CD4-positive, CD25-positive, alpha-beta regulatory T cell (primary cell): ENCODE measurements around the gene FAM111A. TPM values are rescaled to one million over a fixed set of nuclear protein-coding genes. Genes with fewer than 3 reads are reported as not detected.

Experiments
- ATAC-seq, 2 donors: fragments of 150-1000 bp; cut with Tn5 transposase; one replicate each; pipeline ENCODE4 v1.10.0; 2021; ENCODE audit warnings: low read depth in 2 of 2, moderate number of reproducible peaks in 2 of 2, moderate library complexity in 1 of 2
- DNase-seq, 3 donors: peaks; one replicate each; pipeline versions ENCODE4 v3.0.0 to v3.0.0-alpha.2; 2012 to 2022; ENCODE audit warnings: mixed read lengths in 1 of 3
- H3K27ac ChIP-seq: one replicate; pipeline ENCODE4 v1.7.0; 2013; ENCODE audit warnings: mild to moderate bottlenecking, low read length; ENCODE audit not compliant: insufficient read depth, poor library complexity, severe bottlenecking
- H3K27me3 ChIP-seq: one replicate; pipeline ENCODE4 v1.7.0; 2013; ENCODE audit warnings: low read length; ENCODE audit not compliant: control insufficient read depth, insufficient read depth
- H3K36me3 ChIP-seq: one replicate; pipeline ENCODE4 v1.7.0; 2013; ENCODE audit warnings: mild to moderate bottlenecking, low read length, moderate library complexity; ENCODE audit not compliant: control insufficient read depth, insufficient read depth
- H3K4me1 ChIP-seq: 2 replicates; pipeline ENCODE4 v1.7.0; 2013; ENCODE audit warnings: mild to moderate bottlenecking, low read length; ENCODE audit not compliant: insufficient read depth, control insufficient read depth, poor library complexity, severe bottlenecking
- H3K4me3 ChIP-seq: one replicate; pipeline ENCODE4 v1.7.0; 2013; ENCODE audit warnings: low read depth, mild to moderate bottlenecking, low read length, moderate library complexity
- H3K9me3 ChIP-seq, 2 experiments: 1 replicate in 1 of 2; 2 replicates in 1 of 2; pipeline ENCODE4 v1.7.0; 2013; ENCODE audit warnings: low read length in 2 of 2, mild to moderate bottlenecking in 1 of 2, moderate library complexity in 1 of 2; ENCODE audit not compliant: control insufficient read depth in 2 of 2
- H3K27ac Mint-ChIP-seq, 3 donors: one replicate each; pipeline ENCODE4 v1.8.0; 2020 to 2022; ENCODE audit warnings: mild to moderate bottlenecking in 3 of 3, mixed read lengths in 3 of 3, moderate library complexity in 2 of 3
- H3K27me3 Mint-ChIP-seq: one replicate; pipeline ENCODE4 v1.8.0; 2022; ENCODE audit warnings: mild to moderate bottlenecking, mixed read lengths
- H3K36me3 Mint-ChIP-seq: one replicate; pipeline ENCODE4 v1.8.0; 2020; ENCODE audit warnings: mixed read lengths
- H3K4me1 Mint-ChIP-seq, 4 donors: one replicate each; pipeline ENCODE4 v1.8.0; 2020 to 2022; ENCODE audit warnings: mixed read lengths in 4 of 4, mild to moderate bottlenecking in 1 of 4
- H3K4me3 Mint-ChIP-seq, 4 donors: one replicate each; pipeline ENCODE4 v1.8.0; 2020 to 2022; ENCODE audit warnings: mild to moderate bottlenecking in 4 of 4, mixed read lengths in 4 of 4, moderate library complexity in 3 of 4
- H3K9me3 Mint-ChIP-seq, 7 donors: one replicate each; pipeline ENCODE4 v1.8.0; 2020 to 2022; ENCODE audit warnings: mixed read lengths in 7 of 7, mild to moderate bottlenecking in 3 of 7, moderate library complexity in 2 of 7
- polyA plus RNA-seq, 4 donors: library from polyadenylated mRNA; unstranded; fragments of 300-500 nt; fragmentation: Illumina TruSeq; gene quantifications; one replicate each; pipeline ENCODE4 v1.2.3, GENCODE V29; 2021
- total RNA-seq: library from RNA; stranded (reverse); gene quantifications from one replicate; pipeline ENCODE4 v1.2.3, GENCODE V29; 2022

Gene FAM111A
- total and polyA plus RNA-seq, 5 donors from 2014 or later = 28.6 to 73.4 (median 33.4) TPM

DNA sequence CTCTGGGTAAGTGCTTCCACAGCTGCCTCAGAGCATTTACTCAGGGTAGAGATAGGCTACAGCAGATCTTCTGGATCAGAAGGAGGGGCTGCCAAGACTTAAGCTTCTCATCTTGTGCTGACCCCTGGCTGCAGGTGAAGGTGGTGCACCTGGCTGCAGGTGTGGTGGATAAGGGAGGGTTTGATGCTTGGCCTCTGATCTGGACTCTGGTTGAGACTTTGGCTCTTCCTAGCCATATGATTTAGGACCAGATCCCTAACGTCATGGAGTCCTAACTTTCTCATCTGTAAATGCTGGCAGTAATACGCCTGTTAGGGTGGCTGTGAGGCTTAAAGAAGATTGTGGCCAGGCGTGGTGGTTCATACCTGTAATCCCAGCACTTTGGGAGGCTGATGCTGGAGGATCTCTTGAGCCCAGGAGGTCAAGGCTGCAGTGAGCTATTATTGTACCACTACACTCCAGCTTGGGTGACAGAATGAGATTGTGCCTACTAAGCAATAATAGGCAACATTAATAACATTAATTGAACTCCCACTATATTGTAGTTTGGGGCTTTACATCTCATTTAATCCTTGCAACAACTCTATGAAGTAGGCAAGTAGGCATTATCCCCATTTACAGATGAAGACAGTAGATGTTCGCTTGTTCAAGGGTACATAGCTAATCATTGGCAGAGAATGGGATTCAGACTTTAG is 39.9 kb downstream of the FAM111A start:
- no peaks in the 10 kb centered on the region for H3K36me3 Mint-ChIP-seq
- peaks cover 0 to 5% (median 0%) of the 10 kb centered on the region in 7 donors for H3K9me3 Mint-ChIP-seq
- H3K4me1 ChIP-seq = no peaks in the 10 kb centered on the region
- peak in 1 of 3 donors; percentile 18 for DNase-seq
- no peak overlapping the region for H3K4me3 ChIP-seq
- H3K4me1 Mint-ChIP-seq = no peaks in the 10 kb centered on the region
- H3K9me3 ChIP-seq = peaks cover 0 to 2% of the 10 kb centered on the region in 2 experiments
- H3K4me3 Mint-ChIP-seq = no peak overlapping the region
- H3K27ac Mint-ChIP-seq = no peak overlapping the region
- H3K36me3 ChIP-seq = no peaks in the 10 kb centered on the region
- H3K27me3 ChIP-seq = peaks cover 3% of the 10 kb centered on the region
- H3K27ac ChIP-seq = no peak overlapping the region
- no peak for ATAC-seq
- peaks cover 15% of the 10 kb centered on the region for H3K27me3 Mint-ChIP-seq

DNA sequence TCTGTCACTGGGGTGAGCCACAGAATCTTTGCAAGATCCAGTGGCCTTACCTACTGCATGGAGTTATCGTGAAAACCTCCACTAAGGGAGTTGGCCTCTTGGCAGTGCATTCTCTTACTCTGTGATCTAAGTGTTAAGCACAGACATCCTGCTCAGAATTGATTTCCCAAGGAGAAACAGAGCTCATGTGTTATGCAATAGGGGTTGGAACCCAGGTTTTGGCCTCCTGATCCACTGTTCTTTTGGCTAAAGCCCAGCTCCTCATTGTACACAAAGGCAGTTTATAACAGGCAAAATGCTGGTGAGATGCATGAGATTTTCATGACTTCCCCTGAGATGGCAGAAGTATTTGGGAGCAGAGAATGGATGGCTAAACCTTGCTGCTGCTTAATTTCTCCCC is 41.1 kb downstream of the FAM111A start:
- Mint-ChIP-seq H3K4me1 (no peaks in the 10 kb centered on the region), H3K9me3 (peaks cover 0 to 5% (median 0%) of the 10 kb centered on the region in 7 donors), H3K36me3 (no peaks in the 10 kb centered on the region), H3K27me3 (peaks cover 12% of the 10 kb centered on the region), H3K27ac (no peak overlapping the region), H3K4me3 (no peak overlapping the region)
- Histone ChIP-seq H3K36me3 (no peaks in the 10 kb centered on the region), H3K27ac (no peak overlapping the region), H3K4me3 (no peak overlapping the region), H3K27me3 (peaks cover 3% of the 10 kb centered on the region), H3K4me1 (no peaks in the 10 kb centered on the region), H3K9me3 (peaks cover 0 to 2% of the 10 kb centered on the region in 2 experiments)
- ATAC-seq (no peak), DNase-seq (no peak)

DNA sequence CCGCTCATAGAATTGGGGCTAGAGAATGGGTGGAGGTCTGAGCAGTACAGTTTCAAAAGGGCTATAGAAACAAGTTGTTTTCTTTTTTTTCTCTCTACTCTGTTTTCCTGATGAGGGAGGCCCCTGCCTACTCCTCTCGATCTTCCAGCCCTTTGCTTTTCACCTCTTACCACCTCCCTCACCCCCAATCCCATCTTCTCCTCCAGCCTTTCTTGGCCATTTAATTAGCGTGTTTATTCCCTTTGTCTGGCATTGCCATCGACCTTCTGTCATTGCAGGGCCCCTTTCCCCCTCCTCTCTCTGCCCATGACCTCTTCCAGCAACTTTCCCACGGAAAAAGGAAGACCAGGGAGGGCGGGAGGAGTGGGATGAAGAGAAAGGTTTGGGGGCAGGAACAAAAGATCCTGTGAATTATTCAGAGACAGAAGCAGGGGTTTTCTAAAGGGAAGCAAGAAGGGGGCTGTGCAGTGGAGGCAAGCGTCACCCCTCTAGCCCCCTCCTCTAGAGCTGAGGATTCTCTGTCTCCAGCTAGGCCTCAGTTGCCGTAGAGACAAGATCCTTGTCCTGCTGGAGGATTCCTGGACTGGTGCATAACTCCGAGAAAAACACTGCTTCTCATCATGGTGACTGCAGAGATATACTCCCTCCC is 42.2 kb downstream of the FAM111A start:
- H3K27ac ChIP-seq = no peak overlapping the region
- peaks cover 0 to 2% (median 0%) of the 10 kb centered on the region in 7 donors for H3K9me3 Mint-ChIP-seq
- no peaks in the 10 kb centered on the region for H3K36me3 ChIP-seq
- DNase-seq (no peak), ATAC-seq (no peak)
- H3K4me3 Mint-ChIP-seq = no peak overlapping the region
- no peaks in the 10 kb centered on the region for H3K9me3 ChIP-seq
- no peak overlapping the region for H3K4me3 ChIP-seq
- peaks cover 3% of the 10 kb centered on the region for H3K27me3 ChIP-seq
- H3K36me3 Mint-ChIP-seq = no peaks in the 10 kb centered on the region
- H3K4me1 ChIP-seq = no peaks in the 10 kb centered on the region
- no peaks in the 10 kb centered on the region for H3K4me1 Mint-ChIP-seq
- peaks cover 12% of the 10 kb centered on the region for H3K27me3 Mint-ChIP-seq
- H3K27ac Mint-ChIP-seq = no peak overlapping the region

DNA sequence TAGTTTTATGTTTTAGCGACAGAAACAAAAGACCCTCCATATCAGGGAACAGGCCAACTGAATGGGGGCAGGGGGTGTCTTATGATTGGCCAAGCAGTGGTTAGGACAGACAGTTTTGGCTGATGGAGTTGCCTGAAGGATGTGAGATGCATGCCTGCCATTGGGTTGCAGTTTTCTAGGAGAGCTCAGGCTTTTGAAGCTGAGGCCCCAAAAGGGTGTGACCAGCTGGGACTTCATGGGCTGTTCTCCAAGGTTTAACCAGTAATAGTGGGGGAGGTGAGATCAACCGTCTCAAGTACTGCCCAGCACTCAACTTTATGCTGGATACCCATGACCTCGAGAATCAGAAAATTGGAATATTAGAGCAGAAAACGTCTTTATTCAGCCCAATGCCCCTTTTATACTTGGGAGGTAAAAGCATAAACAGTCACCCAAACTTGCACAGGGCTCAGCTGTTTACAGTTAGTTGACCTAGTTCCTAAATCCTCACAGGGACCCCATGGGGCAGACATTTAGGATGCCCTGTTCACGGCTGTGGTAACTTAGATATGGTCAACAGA is 42.8 kb downstream of the FAM111A start:
- DNase-seq (no peak), ATAC-seq (no peak)
- H3K9me3 ChIP-seq = no peaks in the 10 kb centered on the region
- no peaks in the 10 kb centered on the region for H3K4me1 ChIP-seq
- H3K27me3 ChIP-seq = peaks cover 3% of the 10 kb centered on the region
- Mint-ChIP-seq H3K4me3 (no peak overlapping the region), H3K4me1 (no peaks in the 10 kb centered on the region), H3K27me3 (peaks cover 11% of the 10 kb centered on the region), H3K27ac (no peak overlapping the region), H3K9me3 (peaks cover 0 to 2% (median 0%) of the 10 kb centered on the region in 7 donors), H3K36me3 (no peaks in the 10 kb centered on the region)
- no peak overlapping the region for H3K27ac ChIP-seq
- H3K4me3 ChIP-seq = no peak overlapping the region
- no peaks in the 10 kb centered on the region for H3K36me3 ChIP-seq

DNA sequence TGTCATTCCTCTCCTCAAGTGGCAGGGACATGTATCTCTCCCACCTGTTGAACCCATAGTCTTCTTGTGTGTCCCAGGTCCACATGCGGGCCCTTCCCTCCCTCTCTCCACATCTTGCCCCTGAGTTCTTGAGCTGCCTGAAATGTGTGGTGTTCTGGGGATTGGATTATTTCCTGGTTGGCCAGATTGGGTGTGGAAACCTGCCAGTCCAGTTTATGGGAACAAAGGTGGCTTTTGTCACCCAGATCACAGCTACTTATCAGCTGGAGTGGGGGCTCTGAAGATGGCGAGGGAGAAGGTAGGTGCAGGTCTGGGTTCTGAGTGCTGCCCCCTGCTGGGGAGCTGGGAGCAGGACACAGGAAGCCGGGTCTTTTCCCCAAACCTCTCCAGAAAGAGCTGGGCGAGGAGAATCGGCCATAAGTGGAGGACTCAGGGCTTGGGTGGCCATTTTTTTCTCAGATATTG is 43.5 kb downstream of the FAM111A start:
- H3K9me3 ChIP-seq = no peaks in the 10 kb centered on the region
- H3K27ac Mint-ChIP-seq = no peak overlapping the region

DNA sequence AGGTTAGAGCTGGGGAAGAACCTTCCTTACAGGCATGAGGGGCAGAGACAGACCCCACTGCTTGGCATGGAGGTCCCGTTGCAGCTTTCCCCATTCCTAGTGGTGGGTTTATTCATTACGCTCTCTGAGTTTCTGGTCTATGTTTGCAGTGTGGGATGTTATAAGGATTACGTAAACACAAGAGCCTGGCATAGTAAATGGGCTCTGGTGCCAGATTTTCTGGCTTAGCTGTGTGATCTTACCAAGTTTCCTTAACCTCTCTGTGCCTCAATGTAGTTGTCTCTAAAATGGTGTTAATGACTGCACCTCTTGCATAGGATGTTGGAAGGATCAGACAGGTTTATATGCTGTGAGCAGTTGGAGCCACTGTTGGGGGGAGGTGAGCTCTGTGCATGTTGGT is 44.4 kb downstream of the FAM111A start:
- H3K4me1 Mint-ChIP-seq = no peaks in the 10 kb centered on the region
- no peak for ATAC-seq
- no peaks in the 10 kb centered on the region for H3K9me3 Mint-ChIP-seq
- Histone ChIP-seq H3K36me3 (no peaks in the 10 kb centered on the region), H3K27ac (no peak overlapping the region), H3K9me3 (no peaks in the 10 kb centered on the region), H3K4me1 (no peaks in the 10 kb centered on the region), H3K27me3 (peaks cover 3% of the 10 kb centered on the region), H3K4me3 (no peak overlapping the region)
- H3K27ac Mint-ChIP-seq = no peak overlapping the region
- DNase-seq = no peak
- no peak overlapping the region for H3K4me3 Mint-ChIP-seq
- no peaks in the 10 kb centered on the region for H3K36me3 Mint-ChIP-seq
- H3K27me3 Mint-ChIP-seq = peaks cover 6% of the 10 kb centered on the region

More for the DNA sequence above, 43.5 kb downstream of the FAM111A start:
- Histone ChIP-seq H3K4me3 (no peak overlapping the region), H3K36me3 (no peaks in the 10 kb centered on the region), H3K4me1 (no peaks in the 10 kb centered on the region), H3K27me3 (peaks cover 3% of the 10 kb centered on the region), H3K27ac (no peak overlapping the region)
- Mint-ChIP-seq H3K9me3 (no peaks in the 10 kb centered on the region), H3K36me3 (no peaks in the 10 kb centered on the region), H3K4me1 (no peaks in the 10 kb centered on the region), H3K27me3 (peaks cover 4% of the 10 kb centered on the region), H3K4me3 (no peak overlapping the region)
- ATAC-seq = peak; percentile 47 to 61
- peak; percentile 20 to 43 (median 41) for DNase-seq

DNA sequence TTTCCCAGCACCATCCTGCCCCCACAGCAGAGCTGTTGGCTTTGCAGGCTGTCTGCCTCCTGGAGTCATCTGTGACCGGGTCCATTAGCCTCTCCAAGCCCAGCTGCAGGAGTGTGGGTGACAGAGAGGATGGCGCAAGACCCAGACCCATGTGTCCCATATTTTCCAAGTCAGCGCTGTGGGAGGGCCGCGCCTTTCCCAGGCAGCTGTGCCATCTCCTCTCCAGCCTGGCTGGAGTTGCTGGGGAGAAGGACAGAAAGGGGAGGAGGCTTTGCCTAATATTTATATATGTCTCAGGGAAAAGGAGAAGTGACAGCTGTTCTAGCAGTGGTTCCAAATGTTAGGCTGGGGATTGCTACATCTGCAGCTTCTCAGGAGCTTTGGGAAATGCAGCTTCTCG is 44.9 kb downstream of the FAM111A start:
- H3K36me3 ChIP-seq = no peaks in the 10 kb centered on the region
- no peaks in the 10 kb centered on the region for H3K4me1 Mint-ChIP-seq

More for the DNA sequence above, 44.9 kb downstream of the FAM111A start:
- no peak overlapping the region for H3K4me3 ChIP-seq
- peaks cover 9% of the 10 kb centered on the region for H3K27me3 Mint-ChIP-seq
- H3K9me3 Mint-ChIP-seq = no peaks in the 10 kb centered on the region
- no peaks in the 10 kb centered on the region for H3K36me3 Mint-ChIP-seq
- H3K9me3 ChIP-seq = no peaks in the 10 kb centered on the region
- no peaks in the 10 kb centered on the region for H3K4me1 ChIP-seq
- no peak overlapping the region for H3K27ac ChIP-seq
- DNase-seq = no peak
- no peak overlapping the region for H3K4me3 Mint-ChIP-seq
- H3K27ac Mint-ChIP-seq = no peak overlapping the region
- ATAC-seq = no peak
- H3K27me3 ChIP-seq = peaks cover 3% of the 10 kb centered on the region
